ENCODE data around the gene HRAS.

The HRAS gene

GRCh38 chr11:556662-557256 lies 21.4 kb upstream of the HRAS start:
- in situ Hi-C loops (cut with HindIII; ENCODE audit: low sequenced_read_pairs) = no loop called here
- no peak overlapping the region for H3K4me3 ChIP-seq (ENCODE audit: low read depth, low read length)
- no peak for TF ChIP-seq CTCF (IDR thresholded peaks at IDR 0.05; ENCODE audit: low read depth, low read length)
- DNase-seq (ENCODE audit: low read depth, low spot score) = no peak

GRCh38 chr11:555780-556661 lies 20.6 kb upstream of the HRAS start:
- no peak overlapping the region for H3K4me3 ChIP-seq (ENCODE audit: low read depth, low read length)
- DNase-seq (ENCODE audit: low read depth, low spot score) = no peak
- in situ Hi-C loops (cut with HindIII; ENCODE audit: low sequenced_read_pairs) = no loop called here
- TF ChIP-seq CTCF (IDR thresholded peaks at IDR 0.05; ENCODE audit: low read depth, low read length) = no peak

- no peak for TF ChIP-seq CTCF (IDR thresholded peaks at IDR 0.05; ENCODE audit: low read depth, low read length)
- in situ Hi-C loops (cut with HindIII; ENCODE audit: low sequenced_read_pairs) = no loop called here
- no peak overlapping the region for H3K4me3 ChIP-seq (ENCODE audit: low read depth, low read length)
- DNase-seq (ENCODE audit: low read depth, low spot score) = no peak
Measured at GRCh38 chr11:555227-555779, 19.9 kb upstream of the HRAS start.

- H3K4me3 ChIP-seq (ENCODE audit: low read depth, low read length) = no peak overlapping the region
- peak; percentile 60 for TF ChIP-seq CTCF (IDR thresholded peaks at IDR 0.05; ENCODE audit: low read depth, low read length)
Measured at GRCh38 chr11:554428-555226, 19.3 kb upstream of the HRAS start.

GRCh38 chr11:553988-554340 lies 18.6 kb upstream of the HRAS start:
- no peak for TF ChIP-seq CTCF (IDR thresholded peaks at IDR 0.05; ENCODE audit: low read depth, low read length)
- H3K4me3 ChIP-seq (ENCODE audit: low read depth, low read length) = no peak overlapping the region
- in situ Hi-C loops (cut with HindIII; ENCODE audit: low sequenced_read_pairs) = no loop called here
- DNase-seq (ENCODE audit: low read depth, low spot score) = no peak

More at GRCh38 chr11:554428-555226, 19.3 kb upstream of the HRAS start:
- peak; percentile 24 for DNase-seq (ENCODE audit: low read depth, low spot score)
- in situ Hi-C loops (cut with HindIII; ENCODE audit: low sequenced_read_pairs) = no loop called here
